GM19351 (cell line): ENCODE results near the gene AAGAB.
"Not testable (repeated sequence)": the region's sequence is repeated elsewhere in the genome, so short reads cannot be mapped to it uniquely, and the experiment has no call there.

Experiments
- ATAC-seq: cut with Tn5 transposase; IDR thresholded peaks from one replicate; pipeline ENCODE4 v1.9.1; 2021; ENCODE audit warnings: mild to moderate bottlenecking, moderate library complexity; ENCODE audit not compliant: unreplicated experiment

Gene AAGAB

DNA sequence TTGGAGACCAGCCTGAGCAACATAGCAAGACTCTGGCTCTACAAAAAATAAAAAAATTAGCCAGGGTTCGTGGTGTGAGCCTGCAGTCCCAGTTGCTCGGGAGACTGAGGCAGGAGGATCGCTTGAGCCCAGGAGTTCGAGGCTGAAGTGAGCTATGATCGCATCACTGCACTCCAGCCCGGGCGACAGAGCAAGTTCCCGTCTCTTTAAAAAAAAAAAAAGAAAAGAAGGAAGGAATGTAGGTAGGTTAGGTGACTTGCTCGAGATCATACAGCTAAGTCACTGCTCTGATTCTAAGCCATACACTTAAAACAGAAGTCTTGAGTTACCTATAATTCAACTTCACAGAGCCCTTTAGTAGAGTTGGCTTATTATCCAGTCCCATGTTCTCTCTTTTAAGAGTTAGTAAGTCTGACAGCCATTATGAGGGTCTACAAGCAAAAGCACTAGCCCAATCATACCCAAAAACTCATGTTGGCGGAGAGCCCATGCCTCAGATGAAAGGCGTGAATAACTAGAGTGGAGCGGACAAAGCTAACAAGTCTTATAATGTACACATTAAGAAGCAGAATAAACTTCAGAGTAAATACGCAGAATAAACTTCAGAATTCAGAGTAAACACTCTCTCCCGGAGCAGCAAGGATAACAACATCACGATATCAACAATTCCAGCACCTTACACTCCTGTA, 768 bp downstream of the AAGAB start:
- no peak for ATAC-seq

DNA sequence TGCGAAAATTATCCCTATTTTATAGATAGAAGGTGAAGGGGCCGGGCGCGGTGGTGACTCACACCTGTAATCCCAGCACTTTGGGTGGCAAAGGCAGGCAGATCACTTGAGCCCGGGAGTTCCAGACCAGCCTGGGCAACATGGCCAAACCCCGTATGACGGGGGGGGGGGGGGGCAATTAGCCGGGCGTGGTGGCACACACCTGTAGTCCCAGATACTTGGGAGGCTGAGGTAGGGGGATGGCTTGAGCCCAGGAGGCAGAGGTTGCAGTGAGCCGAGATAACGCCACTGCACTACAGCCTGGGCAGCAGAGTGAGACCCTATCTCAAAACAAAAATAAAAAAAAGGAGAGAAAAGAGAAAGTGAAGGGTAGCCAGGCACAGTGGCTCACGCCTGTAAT, 1.4 kb downstream of the AAGAB start:
- no peak for ATAC-seq

DNA sequence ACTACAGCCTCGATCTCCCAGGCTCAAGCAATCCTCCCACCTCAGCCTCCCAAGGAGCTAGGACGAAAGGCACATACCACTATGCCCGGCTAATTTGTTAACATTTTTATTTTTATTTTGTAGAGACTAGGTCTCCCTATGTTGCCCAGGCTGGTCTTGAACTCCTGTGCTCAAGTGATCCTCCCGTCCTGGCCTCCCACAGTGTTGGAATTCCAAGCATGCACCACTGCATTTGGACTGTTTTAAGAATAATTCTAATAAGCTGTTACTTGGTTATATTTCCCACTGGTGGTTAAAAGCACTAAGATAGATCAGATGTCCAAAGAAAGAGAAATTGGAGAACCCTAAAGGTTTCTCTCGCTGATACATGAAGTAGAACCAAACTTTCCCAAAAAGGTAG, 3.1 kb downstream of the AAGAB start:
- ATAC-seq: no peak

DNA sequence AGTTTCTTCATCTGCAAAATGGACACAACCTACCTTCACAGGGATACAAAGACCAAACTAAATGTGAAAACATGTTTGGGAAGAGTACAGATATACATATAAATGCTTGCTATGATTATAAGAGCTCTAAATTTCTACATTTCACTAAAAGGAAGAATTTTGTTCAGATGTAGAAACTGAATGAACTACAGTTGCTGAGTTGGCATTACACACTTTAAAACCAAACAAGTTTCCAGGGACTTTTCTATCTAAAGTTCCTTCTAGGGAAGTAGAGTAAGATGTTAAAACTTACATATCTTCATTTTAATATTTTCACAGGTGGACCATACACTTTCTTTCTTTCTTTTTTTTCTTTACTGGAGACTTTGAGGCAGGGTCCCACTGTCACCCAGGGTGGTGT, 4.6 kb downstream of the AAGAB start:
- no peak for ATAC-seq

DNA sequence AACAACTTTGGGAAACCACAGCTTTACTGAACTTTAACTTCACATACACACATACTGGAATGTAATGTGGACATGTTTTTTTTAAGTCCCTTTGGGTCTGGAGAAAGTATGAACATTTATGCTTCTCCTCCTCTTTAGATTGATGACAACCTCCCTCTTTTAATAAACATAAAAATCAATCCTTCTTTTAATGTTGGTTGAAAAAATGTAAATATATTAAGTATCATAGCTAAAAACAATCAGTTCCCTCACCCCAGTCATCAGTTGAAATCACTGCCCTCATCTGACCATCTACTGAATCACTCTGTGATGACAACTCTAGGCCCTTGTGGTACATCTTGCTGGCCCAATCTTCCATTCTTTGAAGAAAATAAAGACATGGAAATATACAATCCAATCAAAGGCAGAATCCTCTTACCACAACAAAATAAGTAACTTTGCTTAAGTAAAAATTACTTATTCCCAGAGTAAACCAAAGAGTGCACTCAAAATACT, 6.4 kb downstream of the AAGAB start:
- no peak for ATAC-seq

DNA sequence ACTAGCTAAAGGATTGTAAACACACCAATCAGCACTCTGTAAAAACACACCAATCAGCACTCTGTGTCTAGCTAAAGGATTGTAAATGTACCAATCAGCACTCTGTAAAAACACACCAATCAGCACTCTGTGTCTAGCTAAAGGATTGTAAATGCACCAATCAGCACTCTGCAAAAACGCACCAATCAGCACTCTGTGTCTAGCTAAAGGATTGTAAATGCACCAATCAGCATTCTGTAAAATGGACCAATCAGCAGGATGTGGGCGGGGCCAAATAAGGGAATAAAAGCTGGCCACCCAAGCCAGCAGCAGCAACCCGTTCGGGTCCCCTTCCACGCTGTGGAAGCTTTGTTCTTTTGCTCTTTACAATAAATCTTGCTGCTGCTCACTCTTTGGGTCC, 7.9 kb downstream of the AAGAB start:
- not testable (repeated sequence) for ATAC-seq

DNA sequence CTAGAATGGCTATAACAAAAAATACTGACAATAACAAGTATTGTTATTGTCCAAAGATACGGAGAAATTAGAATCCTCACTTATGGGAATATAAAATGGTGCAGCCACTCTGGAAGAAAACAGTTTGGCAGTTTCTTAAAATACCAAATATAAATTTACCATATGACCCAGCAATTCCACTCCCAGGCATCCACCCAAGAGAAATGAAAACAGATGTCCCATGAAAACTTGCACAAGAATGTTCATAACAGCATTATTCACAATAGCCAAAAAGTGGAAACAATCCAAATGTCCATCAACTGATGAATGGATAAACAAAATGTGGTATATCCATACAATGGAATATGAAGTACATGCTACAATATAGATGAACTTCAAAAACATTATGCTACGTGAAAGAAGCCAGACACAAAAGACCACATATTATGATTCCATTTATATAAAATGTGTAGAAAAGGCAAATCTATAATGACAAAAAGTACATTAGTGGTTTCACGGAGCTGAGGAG, 9.4 kb downstream of the AAGAB start:
- ATAC-seq: no peak

DNA sequence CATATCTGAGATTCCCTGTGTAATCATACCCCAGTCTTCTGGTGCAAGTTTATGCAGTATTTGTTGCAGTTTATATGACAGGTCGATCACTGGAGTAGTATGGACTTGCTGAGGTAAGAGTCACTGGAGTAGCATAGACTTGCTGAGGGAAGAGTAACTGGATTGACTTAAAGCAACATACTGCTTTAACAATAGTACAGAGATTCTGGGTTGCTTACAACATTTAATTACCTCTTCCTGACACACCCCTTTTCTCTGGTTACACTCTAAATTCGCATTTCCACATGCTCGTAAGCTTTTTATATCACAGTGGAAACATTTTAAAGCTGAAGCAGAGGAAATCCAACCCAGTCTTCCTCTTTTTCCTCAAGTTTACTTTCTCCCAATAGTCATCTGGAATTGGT, 11.8 kb downstream of the AAGAB start:
- ATAC-seq: no peak

DNA sequence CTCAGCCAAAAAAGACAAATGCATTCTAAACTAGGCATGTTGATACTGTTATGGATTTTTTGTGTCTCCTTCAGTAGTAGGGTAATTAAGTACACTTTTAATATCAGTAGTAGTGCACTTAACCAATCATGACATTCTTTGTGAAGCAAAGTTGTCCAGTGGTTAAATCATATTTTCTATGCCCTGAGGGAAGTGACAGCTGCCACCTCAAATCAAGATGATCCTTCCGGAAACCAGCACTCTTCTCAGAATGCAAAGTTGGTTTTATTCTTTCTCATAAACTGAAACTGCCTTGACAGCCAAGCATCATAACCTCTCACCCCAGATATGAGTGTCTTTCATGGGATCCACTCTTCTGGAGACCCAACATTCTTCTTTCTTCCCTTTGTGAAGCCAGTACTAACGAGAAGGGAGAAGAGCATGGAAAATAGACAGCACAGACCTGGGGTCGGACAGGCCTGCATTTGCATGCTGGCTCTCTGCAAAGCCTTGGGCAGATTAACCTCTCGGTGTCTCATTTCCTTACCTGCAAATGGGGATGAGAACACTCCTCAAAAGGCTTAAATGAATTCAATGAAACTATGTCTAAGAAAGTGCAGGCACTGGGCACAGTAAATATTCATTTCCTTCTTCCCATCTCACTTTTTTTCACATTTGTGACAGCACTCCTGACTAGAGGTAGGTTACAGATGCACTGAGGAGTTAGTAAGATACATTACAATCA, 13.2 kb downstream of the AAGAB start:
- peak; percentile 79 for ATAC-seq

DNA sequence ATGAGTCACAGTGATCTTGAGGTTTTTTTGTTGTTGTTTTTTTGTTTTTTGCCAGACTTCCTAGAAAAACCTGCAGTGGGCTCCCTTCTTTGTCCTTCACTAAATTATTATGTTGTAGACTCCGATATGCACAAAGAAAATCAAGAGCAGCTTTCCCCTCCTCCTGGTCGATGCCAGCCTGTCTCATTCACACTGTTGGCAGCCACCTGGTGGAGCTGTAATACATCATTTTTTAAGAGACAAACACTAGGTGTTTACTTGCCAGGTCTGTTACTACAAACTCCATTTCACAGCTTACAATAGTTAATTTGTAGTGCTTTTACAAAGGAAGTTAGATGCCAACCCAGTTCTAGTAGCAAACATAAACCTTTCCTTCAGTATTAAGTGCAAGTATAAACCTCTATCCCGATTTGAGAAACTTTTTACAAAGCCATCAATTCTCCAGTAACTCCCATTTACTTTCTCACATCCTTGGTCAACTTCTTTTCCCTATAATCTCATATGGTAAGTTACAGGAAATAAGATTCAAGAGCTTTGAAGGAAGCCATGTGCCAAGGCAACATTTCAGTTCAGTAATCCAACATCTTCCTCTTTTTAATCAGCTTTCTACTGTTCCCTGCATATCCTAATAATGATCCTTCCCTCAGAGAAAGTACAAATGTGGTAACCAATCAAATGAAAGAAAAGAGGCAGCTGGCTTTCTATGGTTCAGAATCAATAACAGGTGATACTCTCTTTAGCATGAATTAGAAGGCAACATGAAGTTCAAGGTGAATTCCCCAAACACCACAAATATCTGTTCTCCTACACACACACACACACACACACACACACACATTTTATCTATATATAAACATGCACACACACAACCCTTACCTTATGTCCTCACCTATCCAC, 14.0 kb downstream of the AAGAB start:
- peak; percentile 27 for ATAC-seq

DNA sequence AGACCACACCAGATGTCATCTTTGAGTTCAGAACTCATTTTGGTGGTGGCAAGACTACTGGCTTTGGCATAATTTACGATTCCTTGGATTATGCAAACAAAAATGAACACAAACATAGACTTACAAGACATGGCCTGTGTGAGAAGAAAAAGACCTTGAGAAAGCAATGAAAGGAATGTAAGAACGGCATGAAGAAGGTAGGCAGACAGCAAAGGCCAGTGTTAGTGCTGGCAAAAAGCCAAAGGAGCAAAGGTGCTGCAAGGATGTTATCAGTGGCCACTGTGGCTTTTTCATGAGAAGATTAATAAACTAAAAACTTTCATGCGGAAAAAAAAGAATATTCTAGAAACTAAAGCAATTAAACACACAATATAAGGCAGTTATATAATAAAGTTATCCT, 21.9 kb downstream of the AAGAB start:
- ATAC-seq: no peak

DNA sequence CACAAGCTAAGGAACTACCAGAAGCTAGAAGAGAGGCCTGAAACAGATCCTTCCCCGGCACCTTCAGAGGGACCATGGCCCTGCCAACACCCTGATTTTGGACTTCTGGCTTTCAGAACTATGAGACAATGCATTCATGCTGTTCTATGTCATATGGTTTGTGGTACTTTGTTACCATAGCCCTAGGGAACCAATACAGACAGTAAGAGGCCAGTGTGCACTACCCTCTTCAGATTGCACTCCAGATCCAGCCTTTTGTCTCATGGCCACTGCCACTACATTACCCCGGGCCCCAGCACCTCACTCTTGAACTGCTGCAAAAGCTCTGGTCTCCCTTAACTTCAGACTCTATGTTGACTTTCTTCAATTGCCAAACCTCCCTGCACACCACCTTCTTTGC, 24.0 kb downstream of the AAGAB start:
- no peak for ATAC-seq

DNA sequence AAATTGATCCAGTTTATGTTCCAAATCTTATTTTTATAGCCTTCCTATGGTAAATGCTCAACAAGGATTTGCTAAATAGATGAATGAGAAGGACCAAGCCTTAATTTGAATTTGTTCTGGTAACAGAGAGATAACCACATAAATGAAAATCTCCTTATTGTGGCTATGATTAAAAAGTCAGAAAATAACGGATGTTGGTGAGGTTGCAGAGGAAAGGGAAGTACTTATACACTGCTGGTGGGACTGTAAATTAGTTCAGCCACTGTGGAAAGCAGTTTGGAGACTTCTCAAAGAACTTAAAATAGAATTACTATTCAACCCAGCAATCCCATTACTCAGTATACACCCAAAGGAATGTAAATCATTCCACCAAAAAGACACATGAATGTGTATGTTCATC, 26.2 kb downstream of the AAGAB start:
- no peak for ATAC-seq

DNA sequence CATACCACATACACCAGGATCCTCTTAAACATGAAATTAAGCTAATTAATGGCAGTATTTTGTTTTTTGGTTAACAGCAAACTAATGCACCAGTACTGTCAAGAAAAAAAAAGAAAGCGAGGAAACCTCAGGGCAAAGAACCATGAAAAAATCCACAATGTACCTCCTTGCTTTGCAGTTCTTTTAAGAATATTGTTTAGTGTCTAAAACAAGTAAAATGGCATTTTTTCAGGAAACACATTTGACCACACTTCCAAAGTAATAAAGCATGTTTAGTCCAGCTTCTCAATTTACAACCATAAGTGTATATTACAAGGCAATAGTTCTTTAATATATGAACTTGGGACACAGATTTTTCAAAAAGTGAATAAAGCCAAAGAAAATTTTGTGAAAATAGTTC, 26.6 kb downstream of the AAGAB start:
- ATAC-seq: no peak

DNA sequence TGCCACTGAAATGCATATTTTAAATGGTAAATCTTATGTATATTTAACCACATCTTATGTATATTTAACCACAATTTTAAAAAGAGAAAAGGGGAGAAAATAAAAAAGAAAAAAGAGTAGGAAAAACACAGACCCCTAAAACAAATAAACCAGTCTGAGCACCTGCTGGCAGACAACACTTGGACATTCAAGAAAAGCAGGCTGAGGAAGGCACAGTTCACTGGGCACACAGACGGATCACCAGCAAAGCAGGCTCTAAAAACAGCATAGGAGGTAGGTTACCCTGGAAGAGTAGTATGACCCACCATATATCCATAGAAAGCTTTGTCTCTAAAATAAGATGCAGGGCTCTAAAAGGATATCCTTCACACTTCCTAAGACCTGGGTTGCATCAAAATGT, 27.0 kb downstream of the AAGAB start:
- no peak for ATAC-seq

DNA sequence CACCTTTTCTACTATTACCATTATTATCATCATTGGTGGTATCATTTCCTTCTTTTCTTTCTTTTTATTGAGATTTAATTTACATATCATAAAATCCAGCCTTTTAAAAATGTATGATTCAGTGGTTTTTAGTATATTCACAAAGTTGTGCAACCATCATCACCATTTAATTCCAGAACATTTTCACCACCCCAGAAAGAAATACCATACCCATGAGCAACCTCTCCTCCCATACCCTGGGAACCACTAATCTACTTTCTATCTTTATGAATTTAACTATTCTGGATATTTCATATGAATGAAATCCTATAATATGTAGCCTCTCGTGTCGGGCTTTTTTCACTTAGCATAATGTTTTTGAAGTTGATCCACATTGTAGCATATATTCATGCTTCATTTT, 29.1 kb downstream of the AAGAB start:
- no peak for ATAC-seq

DNA sequence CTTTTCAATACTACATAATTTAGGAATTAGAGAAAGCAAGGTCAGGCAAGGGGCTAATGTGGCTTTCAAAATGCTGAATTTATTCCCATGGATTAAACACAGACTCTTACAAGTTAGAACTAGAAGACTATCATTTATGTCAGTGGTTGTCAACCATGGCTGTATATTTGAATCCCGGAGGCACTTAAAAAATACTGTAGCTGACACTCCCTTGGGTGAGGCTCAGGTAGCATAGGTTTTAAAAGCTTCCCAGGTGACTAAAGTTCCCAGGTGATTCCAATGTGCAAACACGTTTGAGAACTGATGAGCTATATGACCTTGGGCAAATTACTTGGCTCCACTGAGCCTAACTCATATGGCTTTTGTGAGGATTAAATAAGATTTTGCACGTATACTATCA, 29.6 kb downstream of the AAGAB start:
- ATAC-seq: no peak

DNA sequence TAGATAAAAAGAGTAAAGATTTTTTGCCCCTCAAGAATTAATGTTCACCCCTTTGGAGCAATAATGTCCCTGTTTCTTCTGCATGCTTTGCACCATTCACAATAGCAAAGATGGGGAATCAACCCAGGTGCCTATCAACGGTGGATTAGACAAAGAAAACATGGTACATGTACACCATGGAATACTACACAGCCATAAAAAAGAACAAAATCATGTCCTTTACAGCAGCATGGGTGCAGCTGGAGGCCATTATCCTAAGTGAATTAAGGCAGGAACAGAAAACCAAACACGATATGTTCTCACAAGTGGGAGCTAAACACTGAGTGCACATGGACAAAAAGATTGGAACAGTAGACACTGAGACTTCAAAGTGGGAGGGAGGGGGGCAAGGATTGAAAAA, 35.2 kb downstream of the AAGAB start:
- no peak for ATAC-seq

DNA sequence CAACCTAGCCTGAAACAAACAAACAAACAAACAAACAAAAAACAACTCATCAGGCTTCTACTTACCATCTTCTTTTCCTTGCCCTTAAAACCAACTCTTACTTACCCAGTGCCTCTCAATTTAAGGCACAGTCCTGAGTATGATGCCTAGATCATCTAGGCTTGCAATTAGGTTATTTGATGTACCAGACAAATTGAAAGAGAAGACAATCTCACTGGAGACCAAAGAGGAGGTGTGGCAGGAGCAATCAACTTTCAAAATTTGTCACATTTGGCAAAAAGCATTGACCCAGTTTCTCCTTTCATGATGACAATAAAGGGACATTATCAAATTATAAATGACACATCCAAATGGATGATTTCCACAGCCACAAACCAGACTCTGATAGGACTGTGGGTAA, 36.0 kb downstream of the AAGAB start:
- no peak for ATAC-seq

DNA sequence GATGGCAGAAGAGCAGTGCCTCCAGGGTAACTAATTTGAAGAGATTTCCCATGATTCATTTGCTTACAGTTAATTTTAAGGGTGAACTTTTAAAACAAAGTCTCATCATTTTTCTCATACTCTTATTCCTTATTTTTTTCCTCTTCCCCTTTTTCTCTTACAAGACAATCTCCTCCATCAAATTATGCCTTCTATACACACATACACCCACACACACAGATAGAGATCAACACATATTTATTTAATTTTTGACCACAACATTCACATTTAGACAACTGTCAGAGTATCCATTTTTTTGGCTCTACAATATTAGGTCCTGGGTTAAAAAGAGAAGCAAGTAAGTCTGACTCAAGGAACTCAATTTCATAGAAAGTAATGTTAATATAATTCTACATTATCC, 37.6 kb downstream of the AAGAB start:
- no peak for ATAC-seq

DNA sequence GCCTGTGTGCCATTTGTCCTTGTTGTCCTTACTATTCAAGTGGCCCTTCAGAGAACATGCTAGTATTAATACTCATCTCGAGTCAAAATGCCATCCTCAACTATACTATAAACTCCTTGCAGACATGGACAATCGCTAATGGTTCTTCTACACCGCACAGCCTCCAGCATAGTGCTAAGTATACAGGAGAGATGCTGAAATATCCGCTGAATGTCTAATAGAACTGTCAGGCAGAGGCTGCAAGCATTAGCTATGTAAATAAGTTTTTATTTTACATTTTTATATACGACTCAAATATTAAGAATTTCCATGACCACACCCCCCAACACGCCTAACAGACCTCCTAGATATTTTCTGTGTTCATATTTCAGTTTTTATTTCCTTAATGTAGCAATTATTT, 39.4 kb downstream of the AAGAB start:
- ATAC-seq: no peak
